GM18526 (cell line): ENCODE results near the gene KRT76.

ENCODE experiments used
- POLR2A ChIP-seq: IDR thresholded peaks from 3 replicates; pipeline ENCODE4 v1.6.1; 2011; ENCODE audit not compliant: insufficient read length; ENCODE audit errors: extremely low read depth

The KRT76 gene

GRCh38 chr12:52781399-52782082 is 4.4 kb upstream of the KRT76 start:
- no peak for TF ChIP-seq POLR2A

DNA sequence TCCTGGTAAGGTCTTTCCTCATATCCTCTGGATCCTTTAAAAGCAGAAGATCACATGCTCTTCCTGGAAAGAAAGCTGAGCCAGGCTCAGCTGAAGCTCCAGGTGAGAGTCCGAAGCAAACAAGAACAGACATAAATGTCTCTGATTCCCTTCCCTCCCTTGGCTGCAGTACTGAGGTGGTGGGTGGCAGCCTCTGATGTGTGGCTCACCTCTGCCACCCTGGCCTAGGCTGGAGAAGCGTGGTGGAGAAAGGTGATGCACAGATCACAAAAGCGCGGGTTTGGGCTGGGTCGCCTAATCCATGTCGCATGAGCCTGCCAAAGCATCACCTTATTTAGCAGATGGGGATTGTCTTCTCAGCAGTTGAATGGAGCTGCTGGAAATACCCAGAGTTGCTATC is 2.8 kb upstream of the KRT76 start:
- no peak for TF ChIP-seq POLR2A

DNA sequence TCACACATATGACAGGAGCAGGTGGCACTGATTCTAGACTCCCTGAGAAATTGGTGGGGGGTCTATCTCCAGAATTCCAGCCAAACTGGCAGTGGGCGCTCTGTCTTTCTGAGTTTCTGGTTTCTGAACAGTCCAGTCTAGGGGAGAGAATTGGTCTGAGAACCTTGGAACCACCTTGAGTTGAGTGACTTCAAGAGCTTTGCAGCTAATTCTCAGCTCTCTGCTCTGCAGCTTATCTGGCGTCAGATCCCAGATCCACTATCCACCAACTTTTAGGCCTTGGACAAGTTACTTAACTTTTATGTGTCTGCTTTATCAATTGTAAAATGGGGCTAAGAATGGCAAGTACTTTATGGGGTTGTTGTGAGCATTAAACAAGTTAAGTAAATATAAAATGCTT is 1.7 kb upstream of the KRT76 start:
- TF ChIP-seq POLR2A: no peak

- no peak for TF ChIP-seq POLR2A
Observed at GRCh38 chr12:52777566-52777965, 421 bp upstream of the KRT76 start.

- TF ChIP-seq POLR2A: no peak
Observed at GRCh38 chr12:52776435-52776834, 710 bp downstream of the KRT76 start.

DNA sequence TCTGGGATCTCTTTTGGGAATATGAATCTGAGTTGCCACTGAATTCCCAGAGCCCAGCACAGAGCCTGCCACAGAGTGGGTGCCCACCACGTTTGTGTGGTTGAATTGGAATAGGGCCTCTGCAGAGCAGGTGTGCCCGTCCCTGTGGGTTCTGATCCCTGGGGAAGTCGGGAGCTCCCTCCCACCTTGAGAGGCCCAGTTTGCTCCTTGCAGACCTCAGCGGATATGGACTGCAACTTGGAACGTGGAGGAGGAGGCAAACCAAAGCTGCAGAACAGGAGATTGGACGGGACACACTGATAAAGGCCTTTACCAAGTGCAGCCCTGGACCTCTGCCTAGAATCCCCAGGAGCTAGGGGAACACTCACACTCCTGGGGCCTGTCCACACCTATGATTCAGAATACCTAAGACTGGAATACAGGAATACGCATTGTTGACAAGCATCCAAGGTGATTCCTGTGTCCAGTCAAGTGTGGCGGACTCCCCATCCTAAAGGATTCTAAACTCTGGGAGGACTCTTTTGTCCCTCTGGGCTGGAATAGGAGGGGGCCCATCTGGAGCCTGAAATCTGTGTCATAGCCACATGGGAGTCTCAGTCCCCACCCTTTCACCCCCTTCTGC is 2.4 kb downstream of the KRT76 start:
- no peak for TF ChIP-seq POLR2A

GRCh38 chr12:52772772-52773171 is 4.4 kb downstream of the KRT76 start:
- TF ChIP-seq POLR2A: no peak

- TF ChIP-seq POLR2A: no peak
Observed at GRCh38 chr12:52772188-52772587, 5.0 kb downstream of the KRT76 start.

DNA sequence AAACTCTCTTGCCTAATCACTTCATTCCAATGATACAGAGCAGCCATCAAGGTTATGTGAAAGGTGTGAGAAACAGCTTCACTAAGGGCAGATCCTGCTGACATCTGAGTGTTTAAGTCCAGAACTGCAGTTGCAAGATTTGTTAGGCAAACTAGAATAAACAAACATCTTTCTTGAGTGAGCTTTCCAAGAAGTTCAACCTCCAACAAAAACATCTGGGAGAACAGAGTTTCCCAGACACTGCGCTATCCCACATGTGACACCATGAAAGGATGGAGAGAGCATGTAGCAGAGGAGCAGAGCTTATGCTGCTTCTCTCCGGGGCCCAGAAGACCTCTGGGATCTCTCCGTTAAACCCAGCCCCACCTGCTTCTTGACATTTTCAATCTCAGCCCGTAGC is 5.6 kb downstream of the KRT76 start:
- TF ChIP-seq POLR2A: no peak

DNA sequence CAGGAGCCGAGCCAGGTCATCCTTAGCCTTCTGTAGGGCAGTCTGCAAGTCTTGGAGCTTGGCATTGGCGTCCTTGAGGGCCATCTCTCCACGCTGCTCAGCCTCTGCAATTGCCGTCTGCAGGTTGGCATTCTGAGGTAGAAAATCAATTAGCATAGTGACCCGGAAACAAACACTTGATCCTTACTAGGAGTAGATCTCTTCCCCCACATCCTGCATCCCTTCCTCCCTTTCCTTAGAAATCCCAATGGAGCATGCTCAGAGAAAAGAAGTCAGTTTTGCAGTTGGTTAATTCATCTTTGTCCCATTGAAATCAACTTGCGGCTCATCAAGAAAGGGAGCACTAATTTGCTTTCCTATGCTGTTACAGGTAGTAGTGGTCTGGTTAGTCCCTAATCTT is 6.1 kb downstream of the KRT76 start:
- TF ChIP-seq POLR2A: no peak

DNA sequence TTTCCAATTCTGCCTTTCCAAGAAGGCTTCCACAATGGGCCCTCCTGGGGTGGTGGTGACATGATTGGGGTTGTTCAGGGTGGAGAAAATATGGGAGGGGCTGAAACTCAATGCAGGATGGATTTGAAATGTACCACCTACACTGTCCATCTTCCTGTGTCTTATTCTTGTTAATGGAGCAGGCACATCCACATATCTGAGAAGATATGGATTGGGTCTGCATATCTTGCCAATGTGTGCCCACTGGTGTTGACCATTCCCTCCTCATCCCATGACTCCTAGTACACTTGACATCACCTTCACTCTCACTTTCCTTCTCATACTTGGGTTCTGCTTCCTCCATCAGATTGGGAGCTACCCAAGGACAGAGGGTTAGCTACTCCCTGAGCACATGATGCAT is 7.2 kb downstream of the KRT76 start:
- no peak for TF ChIP-seq POLR2A

DNA sequence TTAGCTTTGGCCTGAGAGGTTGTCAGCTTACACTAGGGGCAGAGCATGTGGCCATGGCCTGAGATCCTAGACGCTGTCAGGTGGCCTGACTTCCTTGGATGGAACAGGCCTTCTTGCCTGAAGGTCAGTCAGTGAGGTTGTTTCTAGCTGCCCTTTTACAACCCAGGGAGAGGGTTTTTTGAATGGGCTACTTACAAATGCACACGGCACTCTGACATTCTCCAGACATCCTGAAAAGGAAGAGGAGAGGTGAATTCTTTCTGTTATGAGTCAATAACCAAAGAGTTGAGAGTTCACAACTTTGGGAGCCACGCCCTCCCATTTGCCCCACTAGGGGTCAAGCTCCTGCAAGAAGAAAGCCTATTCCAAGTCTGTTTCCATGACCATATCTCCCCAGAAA is 7.8 kb downstream of the KRT76 start:
- no peak for TF ChIP-seq POLR2A

- no peak for TF ChIP-seq POLR2A
Observed at GRCh38 chr12:52768479-52769200, 8.5 kb downstream of the KRT76 start.

DNA sequence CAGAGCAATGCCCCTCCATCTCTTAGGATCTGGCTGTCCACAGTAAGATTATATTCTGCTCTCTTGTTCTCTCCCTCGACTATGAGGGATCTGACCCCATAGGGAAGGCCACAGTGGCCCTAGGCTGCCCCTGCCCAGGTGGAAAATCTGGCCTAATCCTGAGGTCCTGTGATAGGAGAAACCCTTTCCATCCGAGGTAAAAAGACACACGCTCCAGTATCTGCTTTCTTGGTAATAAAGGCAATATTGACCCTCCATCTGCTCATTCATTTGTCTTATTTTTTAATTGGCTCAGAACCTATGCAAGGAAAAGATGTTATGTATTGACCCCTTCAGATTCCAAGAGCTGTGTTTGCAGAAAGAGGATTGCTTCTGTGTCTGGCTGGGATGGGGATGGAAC is 9.7 kb downstream of the KRT76 start:
- TF ChIP-seq POLR2A: no peak

DNA sequence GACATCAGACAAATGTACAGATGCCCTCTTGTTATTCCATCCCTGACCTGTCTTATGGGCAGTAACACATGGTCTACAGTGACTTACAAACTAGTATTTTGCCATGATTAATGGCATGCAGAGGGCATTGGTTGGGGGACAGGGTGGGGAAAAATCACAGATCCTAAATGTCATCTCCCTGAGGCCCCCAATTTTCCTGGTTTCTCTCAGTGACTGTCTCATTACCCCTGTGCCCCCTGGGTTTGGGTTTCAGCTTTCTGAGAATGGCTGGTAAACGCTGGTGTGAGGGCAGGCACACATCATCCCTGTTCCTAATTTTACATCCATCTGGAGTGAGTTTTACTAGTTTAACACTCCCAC is 10.1 kb downstream of the KRT76 start:
- no peak for TF ChIP-seq POLR2A

DNA sequence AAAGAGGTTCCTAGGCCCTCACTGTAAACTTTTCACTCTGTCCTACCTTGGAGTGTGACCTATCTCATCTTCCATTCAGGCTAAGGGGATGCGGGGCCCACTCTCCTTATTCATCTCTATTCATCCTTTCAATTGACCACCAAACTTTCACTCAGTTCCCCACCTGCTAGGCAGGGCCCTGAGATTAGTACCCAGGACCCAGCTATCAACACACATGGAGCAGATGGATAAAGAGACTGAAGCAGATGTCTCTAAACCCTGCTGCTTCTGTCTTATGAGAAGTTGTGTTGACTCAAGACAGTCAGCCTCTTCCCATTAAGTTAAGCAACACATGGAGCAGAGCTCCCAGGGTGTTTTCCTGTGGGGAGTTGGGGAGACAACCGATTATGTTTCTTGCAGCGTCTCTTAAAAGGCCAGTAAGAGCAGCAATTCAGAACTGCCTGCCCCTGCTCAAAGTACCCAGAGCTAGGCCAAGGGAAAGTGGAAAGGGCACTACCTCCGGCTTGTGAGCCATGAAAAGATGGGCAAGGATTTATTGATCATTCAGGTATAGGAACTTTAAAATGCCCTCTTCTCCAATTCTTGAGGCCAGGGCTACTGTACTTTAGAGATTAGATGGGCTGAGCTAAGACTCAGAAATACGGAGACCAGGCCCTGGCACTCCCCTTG is 10.7 kb downstream of the KRT76 start:
- TF ChIP-seq POLR2A: no peak
